NOMO-1 treated with dmso at 0.1 percent for 144 hours (cell line): ENCODE measurements around the gene SLC12A1.

ENCODE experiments used
- DNase-seq: peaks from one replicate; lab custom pipeline; 2025; ENCODE audit not compliant: unreplicated experiment; lab: John Stamatoyannopoulos, UW

Gene SLC12A1

DNA sequence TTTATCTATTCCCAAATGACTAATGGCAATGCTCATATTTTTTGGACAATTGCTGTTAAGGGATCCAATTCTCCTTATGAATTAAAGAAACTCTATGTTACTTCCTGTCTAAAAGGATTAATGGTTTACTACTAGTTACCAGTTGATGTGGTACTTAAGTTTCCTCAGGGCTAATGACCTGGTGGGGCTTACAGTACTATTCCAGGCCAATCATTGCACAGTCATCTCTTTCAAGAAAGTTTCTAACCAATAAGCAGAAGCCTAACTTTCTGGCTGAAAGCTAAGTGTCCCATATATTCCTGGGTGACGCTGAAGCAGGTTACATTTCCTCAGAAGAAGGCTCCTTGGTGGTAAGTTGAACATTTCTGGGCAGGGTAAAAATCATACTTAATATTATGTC, at the start of gene SLC12A1:
Gene SLC12A1, plus strand, starts transcription at position 322 of the 400 bp plus-strand sequence. CDS start 1,418 bp downstream, outside the sequence.
- DNase-seq: no peak

DNA sequence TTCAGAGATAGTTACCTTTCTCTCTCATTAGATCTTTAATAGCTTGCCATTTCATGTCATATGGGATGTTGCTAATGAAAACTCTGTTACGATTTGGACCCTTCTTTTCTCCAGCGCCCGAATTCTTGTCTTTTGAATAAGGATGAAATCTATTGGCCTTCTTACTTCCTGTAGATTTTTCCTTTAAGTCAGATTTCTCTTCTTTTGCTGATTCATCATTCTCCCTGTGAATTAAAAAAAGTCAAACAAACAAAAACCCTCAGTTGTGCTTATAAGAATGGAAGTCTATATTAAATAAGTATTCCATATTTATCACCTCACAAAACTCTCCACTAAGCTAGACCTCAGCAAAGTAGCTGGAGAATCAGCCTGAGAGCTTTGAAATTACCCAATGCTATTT, 37.5 kb upstream of the SLC12A1 start:
- DNase-seq: no peak

DNA sequence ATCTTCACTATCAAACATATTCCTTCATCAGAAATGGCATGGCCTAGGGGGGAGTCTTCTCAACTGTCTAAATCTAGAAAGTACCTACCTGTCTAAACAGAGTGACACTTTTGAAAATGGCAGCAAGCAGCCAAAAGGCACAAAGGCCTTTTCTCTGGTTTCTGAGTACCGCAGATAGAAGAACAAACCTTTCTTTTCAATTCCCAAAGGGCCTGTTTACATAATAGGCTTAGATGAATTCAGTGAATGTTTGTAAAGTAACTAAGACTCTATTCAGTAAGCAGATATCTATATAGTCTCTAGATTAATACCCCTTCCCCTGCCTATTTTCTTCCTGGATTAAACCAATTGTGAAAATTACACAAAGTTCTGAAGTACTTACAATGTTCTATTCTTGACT, 35.1 kb upstream of the SLC12A1 start:
- no peak for DNase-seq

DNA sequence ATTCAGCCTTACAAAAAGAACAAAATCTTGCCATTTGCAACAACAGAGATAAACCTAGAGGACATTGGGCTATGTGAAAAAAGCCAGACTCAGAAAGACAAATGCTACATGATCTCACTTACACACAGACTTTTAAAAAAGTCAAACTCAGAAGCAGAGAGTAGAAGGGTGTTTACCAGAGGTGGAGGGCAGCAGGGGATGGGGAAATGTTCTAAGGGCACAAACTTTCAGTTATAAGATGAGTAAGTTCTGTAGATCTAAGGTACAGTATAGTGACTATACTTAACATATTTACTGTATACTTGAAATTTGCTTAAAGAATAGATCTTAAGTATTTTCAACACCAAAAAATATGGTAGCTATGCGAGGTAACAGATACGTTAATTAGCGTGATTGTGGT, 31.0 kb upstream of the SLC12A1 start:
- DNase-seq: no peak

DNA sequence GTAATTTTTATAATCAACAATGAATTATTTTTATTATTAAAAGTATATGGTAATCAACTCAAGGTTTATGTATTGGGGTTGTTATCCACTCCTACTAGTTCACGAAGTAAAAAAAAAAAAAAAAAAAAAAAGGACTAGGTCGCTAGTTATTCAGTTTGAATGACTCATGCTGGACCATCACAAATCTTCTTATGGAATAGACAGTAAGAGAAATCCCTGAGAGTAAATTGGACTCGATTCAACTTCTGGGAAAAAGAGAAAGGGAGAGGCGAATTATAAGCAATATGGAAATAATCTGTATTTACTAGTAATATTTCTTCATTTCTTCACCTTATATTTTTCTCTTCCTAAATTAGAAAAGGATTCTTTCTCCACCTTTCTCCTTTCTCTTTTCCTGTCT, 30.0 kb upstream of the SLC12A1 start:
- no peak for DNase-seq

DNA sequence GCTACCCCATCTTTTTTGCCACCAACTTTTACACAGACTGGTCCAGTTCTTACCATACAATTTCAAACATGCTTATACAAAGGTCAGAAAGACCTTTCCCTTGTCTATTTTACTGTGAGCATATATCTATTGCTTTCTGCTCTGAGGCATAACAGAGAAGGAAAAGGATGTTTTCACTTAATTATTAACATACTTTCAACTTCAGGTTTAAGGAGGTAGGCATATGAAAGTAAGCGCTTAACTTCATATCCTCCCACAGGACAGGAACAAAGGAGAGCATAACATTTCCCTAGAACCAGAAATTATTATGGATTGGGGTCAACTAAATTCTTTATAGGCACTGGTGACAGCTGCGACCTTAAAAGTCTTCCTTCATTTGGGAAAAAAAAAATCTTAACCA, 29.1 kb upstream of the SLC12A1 start:
- no peak for DNase-seq

DNA sequence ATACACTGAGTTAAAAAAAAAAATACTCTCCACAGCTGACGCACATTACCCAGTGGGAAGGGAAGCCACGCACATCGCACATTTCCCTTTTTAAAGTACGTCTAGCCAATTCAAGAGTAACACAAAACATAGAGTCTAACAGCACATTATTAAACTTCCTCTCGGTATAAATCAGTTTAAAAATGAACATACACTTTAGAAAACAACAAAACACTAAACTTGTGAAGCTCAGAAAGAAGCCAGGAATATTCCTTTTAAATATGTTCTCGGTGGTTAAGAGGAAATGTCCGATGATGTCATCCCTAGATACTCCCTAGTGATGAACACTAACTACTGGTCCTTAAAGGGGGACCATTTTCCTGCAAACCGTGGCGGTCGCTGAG, 28.7 kb upstream of the SLC12A1 start:
- DNase-seq: no peak

DNA sequence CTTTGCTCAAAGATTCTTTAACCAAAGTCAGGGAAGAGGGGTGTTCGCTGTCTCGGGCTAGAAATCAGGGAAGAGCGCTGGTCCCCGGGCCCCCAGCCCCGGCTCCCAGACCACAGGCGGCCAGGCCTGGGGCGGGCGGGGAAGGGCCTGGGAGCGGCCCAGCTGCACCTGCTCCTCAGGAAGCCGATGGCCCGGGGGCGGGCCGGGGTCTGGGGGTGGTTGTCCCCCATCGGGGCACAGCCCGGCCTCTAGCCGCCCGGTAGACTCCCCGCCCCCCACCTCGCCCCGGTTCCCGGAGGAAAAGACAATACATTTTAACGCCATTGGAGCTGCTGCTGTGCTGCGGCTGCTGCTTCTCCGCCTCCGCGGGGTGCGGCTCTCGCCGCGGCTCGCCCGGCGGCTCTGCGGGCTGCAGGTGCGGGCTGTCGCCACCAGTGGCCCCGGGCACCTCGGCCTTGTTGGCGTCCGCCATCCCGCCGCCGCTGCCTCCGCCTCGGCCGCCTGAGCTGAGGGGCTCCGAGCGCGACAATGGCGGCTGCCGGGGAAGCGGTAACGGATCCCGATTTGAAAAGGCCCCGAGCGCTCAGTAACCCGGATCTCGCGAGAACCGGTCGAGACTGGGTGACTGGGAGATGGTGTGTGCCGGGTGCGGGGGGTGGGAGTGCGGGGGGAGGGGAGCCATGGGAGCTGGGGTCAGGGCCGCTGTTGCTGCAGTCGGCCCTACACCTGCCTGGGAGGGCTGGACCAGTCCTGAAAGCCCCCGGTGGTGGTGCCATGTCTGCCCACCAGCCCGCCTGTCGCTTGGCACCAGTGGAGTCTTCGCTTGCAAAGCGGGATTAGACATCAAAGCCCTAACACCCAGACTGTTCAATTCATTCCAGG, 28.1 kb upstream of the SLC12A1 start, which contains the start of gene MYEF2:
Gene MYEF2, minus strand, starts transcription at position 530 of the 882 bp plus-strand sequence. Its CDS starts 58 bp downstream, at position 472.
- no peak for DNase-seq

DNA sequence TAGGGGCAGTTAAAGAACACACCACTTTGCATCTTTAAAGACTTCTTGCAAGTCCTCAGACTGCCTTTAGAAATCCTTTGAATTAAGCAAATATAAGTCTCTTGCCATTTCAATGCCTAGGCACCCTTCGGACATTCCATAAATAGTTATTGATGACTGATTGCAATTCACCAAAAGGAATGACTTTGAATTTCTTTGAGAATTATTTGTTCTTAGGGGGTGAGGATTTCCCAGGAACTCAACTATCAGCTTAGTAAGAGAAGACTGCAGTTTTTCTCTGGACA, 27.5 kb upstream of the SLC12A1 start:
- DNase-seq: no peak

DNA sequence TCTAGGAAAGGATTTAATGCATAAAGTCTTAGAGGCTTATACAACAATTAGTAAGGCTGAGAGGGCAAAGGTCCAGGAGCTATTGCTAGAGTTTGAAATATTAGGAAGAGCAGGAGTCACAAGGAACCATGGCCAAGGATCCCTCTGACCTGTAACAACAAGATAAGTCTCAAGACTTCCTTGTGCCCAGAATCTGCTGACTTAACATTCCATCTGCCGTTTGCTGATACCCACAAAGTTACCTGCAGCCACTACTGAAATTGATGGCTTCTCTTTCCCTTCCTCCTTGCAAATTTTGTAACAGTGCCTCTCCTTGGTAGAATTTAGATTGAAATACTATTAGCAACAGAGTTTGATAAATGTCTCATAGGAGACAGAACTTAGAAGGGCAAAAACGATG, 23.4 kb upstream of the SLC12A1 start:
- DNase-seq: no peak

DNA sequence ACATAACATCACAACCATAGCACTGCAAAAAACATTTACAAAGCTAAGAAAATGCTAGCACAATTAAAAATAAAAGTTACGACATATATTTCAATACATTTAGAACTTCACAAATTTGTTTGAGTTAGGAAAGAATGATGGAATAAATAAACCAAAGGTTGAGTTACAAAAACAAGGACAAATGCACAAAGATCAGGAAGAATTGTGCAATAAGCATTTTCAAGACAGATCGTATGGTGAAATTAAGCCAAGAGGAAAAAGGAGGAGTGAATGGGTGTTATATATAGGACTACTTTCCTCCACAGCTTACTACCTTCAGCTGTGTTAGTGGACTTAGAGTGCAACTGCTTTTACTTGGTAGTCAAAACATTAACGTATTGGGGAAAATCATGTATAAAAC, 20.6 kb upstream of the SLC12A1 start:
- no peak for DNase-seq

DNA sequence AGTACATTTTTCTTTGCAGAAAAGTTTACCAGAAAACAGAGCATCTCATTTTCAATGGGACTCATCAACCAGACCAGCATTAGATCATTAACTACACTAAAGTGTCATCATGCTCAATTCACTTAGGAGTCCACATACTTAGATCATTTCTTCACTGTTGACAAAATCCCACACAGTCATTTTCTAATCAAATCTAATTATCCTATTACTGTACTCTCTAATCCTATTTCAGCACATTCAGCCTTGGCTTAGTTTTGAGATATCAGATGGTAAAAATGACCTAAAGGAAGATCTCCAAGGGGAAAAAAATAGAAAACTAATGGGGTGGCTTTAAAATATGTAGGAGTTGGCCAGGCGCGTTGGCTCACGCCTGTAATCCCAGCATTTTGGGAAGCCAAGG, 19.8 kb upstream of the SLC12A1 start:
- no peak for DNase-seq

DNA sequence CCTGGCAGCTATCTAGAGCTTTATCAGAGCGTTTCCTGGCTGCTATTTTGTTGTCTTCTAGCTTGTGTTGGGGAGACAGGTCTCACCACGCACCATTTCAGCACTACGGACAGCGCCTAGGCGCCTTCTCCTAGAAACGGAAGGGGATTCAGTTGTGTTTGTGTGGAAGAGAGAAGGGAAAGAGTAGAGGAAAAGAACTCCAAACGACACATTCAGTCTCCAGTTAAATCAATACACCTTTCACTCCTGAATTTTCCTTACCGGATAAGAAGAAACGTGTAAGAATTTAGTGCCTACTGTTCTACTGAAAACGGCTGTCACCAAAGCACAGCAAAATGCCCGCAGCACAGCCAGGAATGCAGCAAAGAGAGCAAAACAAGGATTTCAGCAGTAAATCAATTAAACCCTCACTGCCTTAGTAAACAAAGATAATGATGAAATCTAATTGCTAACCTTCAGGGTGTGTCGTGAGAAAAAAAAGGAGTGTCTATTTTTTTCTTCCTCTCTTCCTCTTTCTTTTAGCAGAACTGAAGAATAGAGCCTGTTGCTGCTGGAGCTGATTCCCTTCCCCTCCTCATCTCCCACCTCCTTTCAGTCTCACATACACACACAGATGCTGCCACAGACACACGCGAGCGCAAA, 15.0 kb upstream of the SLC12A1 start:
- DNase-seq: no peak

DNA sequence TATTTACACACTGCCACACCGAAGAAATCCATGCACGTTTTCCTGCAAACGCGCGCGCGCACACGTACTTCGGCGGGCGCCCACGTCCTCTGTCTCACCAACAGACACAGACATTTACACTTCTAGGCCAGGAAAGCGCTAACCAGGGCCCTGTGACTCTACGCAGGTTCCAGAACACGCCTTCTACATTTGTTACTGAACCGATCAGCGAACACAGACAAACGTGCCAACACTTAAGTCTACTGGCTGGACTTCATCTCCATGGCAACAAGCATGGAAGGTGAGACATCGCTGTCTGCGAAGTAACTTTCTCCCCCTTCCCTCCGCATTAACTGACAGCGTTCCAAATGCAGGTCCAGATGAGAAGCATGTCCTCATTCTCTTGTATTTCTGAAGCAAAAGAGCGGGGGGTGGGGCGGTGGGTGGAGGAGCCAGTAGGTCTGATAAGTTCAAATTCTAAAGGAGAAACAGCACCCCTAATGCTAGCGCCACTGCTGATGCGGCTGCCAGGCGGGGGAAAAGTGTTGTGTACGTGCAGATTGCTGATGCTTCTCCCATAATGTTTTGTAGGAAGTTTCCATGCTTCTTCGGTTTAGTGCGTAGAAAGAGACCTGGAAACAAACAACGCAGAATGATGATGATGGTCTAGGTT, 14.4 kb upstream of the SLC12A1 start, which contains the start of gene CTXN2:
Gene CTXN2, plus strand, starts transcription at position 92 of the 652 bp plus-strand sequence. CDS start 9,636 bp downstream, outside the sequence.
- DNase-seq: no peak

DNA sequence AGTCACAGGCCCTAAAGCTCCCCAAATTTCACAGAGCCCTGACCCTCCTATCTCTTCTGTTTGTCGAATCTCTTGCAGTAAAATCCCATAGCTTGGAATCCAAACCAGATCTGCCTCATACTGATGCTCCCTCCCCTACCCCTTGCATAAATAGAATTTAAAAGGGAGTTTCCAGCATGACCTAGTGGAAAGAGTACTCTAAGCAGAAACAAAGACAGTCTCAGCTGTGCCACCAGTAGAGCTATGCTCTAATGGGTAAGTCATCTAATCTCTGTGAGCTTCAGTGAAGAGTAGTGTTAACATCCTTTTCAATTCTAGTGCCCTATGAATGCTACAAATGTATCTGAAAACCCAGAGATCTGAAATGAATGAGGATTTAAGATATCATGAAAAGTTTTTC, 4.0 kb upstream of the SLC12A1 start:
- no peak for DNase-seq

DNA sequence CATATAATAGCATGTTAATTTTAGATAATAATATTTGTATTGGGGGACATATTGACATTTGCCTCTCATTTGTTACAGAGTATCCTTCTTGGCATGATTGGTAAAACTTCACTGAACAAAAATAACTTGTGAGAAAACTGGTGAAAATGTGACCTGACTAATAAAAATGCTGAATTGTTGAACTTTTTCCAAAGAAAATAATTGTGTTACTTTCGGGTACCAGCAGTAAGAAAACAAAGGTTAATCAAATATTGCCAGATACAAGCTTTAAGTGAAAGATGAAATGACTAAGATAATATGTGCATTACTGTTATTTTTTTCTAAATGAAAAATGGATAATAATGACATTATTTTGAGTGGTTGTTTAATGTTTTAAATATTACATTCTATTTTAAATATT, 15.2 kb downstream of the SLC12A1 start:
- no peak for DNase-seq

DNA sequence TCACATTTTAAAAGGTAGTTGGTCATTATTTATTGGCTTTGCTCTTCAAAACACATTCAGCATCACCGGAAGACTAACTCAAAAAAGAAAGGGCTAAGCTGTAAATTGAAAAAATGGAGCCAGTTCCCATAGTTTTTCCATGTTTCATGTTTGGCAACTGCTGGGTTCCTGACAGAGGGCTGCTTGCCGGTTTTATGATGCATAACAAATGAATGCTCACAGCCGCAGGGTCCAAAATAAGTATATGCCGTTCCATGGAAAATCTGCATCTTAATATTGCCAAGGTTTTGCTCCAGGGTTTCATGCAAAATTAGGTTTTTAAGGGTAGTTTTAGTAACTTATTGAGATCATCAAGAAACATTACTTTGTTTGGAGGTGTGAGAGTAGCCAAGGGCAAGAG, 15.8 kb downstream of the SLC12A1 start:
- DNase-seq: no peak

DNA sequence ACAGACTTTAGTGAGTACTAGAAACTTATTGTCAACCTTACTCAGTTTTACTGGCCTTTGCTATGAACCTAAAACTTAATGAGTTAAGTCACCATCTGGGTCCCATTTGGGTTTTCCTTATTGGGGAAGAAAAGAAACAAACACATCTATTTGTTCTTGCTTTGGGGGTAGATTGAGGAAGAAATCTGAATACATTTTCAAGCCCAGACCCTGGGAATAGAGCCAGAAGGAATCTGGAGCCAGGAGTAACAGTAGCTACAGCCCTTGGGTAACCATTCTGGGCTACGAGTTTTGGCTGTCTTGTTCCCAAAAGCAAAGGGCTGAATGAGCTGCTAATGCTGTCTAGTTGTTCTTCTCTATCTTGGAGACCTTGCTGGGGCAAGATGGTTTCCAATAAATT, 16.5 kb downstream of the SLC12A1 start:
- DNase-seq: no peak

DNA sequence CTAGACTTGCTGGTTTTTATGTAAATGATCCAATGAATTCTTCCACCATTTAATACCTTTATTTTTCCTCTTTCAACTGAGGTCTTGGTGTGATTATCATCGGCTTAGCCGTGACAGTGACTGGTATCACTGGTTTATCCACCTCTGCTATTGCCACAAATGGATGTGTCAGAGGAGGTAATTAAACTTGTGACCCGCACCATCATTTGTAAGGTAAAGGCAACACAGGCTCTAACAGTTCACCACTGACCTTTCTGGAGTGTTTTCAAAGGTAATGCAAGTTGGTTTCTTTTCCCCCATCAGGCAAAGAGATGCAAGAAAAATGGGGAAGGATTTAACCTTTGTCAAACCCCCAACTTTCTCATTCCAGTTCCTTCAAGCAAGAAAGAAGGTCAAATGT, 19.7 kb downstream of the SLC12A1 start:
- DNase-seq: no peak

DNA sequence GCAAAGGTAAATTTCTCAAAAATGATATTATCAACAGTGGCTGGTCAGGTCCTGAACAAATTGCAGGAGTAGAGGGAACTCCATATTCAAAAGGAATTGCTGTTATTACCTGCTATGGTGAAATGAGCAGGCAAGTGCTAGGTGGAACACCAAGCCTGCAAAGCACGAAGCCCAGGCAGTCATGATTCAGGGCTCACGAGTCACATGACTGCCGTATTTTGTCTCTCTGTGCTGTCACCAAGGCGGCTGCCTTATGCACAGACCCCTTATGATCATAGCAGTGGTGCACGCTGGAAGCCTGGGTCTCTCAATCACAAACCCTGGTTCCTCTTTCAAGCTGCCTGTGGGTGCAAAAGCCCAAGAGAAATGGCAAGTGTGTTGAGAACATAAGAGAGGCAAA, 24.4 kb downstream of the SLC12A1 start:
- no peak for DNase-seq

DNA sequence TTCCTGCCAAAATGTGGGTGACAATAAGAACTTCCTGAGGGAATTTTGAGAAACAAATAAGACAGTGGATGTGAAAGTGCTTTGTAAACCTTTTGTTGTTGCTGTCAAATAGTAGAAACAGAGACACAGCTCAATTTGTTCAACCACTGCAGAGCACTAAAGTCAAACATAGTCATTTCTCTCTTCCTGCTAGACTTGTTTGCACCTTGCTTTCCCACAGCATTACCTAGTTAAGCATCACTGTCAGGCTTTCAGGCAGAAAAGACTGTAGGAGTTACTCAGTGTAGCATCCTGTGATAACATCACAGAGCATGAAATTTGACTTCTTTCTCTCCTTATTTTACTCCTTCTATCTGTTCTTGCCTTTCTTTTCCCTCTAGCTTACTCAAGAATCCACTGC, 27.1 kb downstream of the SLC12A1 start:
- no peak for DNase-seq

DNA sequence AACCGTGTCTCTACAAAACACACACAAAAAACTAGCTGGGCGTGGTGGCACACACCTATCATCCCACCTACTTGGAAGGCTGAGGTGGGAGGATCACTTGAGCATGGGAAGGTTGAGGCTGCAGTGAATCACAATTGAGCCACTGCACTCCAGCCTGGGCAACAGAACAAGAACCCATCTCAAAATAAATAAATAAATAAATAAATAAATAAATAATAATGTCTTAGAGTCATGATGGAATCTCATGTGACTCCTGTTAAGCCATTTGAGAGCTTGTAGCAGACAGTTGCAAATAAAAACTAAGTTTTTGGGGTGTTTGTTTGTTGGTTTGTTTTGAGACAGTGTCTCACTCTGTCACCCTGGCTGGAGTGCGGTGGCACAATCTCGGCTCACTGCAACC, 33.2 kb downstream of the SLC12A1 start:
- no peak for DNase-seq
